Measurements from ENCODE around the gene CACNA1H.
"Not testable (repeated sequence)": the region's sequence is repeated elsewhere in the genome, so short reads cannot be mapped to it uniquely, and the experiment has no call there.

Gene CACNA1H

DNA sequence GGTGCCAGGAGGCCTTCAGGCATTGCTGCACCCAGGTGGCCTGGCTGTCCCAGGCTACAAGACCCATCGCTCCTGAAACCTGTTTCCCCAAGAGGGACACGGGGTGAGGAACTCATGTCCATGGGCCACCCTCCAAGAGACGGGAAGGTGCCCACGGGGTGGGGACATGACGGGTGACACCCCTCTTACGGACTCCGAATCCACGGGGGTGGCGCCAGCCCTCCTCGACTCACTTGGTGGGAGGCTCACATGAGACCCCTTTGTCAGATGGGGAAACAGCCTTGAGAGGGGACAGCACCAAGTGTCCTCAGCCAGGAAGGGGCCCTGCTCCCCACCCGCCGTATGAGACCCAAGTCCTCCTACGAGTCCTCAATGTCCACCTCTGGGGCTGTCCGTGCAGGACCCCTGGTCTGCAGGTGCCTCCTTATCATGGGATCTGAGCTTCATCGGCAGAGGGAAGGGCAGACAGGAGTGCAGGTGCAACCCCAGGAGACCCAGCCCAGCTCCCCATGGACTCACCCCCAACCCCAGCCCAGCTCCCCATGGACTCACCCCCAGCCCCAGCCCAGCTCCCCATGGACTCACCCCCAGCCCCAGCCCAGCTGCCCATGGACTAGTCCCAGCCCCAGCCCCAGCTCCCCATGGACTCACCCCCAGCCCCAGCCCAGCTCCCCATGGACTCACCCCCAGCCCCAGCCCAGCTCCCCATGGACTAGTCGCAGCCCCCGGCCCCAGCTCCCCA lies 77.7 kb downstream of the CACNA1H start:
- DNase-seq: not testable (repeated sequence)

DNA sequence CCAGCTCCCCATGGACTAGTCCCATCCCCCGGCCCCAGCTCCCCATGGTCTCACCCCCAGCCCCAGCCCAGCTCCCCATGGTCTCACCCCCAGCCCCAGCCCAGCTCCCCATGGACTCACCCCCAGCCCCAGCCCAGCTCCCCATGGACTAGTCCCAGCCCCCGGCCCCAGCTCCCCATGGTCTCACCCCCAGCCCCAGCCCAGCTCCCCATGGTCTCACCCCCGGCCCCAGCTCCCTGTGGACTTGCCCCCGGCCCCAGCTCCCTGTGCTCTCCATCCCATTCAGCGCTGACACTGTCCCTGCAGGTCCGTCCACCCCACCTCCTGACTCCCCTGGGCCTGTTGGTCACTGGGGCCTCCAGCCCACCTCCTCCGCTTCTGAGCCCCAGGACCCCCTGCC lies 78.4 kb downstream of the CACNA1H start:
- DNase-seq: not testable (repeated sequence)

DNA sequence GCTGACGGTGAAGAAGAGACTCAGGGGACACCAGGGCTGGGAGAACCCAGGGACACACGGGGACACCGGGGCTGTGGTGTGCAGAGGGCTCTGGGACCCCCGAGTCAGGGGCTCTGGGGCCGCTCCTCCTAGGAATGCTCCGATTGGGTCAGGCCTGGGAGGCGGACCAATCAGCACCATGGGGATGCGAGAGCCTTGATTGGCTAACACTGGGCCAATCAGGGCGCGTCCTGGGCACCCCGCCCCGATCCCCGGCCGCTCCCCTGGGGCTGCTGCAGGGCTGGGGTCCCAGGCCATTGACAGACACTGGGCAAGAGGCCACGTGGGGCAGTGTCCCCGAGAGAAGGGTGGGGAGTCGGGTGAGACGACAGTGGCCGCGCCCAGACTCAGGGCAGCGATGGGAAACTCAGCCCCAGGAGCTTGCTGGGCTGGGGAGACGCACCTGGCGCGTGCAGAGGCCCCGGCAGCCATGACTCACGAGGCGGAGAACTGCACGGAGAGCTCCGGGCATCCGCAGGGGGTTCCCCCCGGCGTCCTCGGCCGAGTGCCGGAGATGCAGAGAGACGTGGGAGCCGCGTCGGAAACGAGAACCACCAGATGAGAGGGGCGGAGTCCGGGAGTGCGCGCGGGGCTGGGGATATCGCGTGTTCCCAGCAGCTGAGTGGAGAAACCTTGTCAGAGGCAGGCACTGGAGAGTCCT lies 79.3 kb downstream of the CACNA1H start:
- DNase-seq: not testable (repeated sequence)

DNA sequence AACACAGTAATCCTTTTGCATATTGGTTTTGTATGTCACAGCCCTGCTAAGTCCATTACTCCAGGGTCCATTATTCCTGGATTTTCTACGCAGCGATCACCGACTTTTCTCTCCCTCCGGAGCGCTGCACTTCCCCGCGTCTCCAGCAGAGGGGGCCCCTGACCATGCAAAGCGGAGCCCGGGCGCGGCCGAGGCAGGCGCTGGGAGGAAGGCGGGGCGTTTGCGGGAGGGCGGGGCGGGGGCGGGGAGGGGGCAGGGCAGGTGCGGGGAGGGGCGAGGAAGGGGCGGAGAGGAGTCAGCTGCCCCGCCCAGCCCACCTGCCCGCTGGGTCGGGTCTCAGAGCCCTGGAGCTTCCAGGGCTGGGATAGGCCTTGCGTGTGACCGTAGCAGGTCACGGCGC lies 83.8 kb downstream of the CACNA1H start:
- not testable (repeated sequence) for DNase-seq

DNA sequence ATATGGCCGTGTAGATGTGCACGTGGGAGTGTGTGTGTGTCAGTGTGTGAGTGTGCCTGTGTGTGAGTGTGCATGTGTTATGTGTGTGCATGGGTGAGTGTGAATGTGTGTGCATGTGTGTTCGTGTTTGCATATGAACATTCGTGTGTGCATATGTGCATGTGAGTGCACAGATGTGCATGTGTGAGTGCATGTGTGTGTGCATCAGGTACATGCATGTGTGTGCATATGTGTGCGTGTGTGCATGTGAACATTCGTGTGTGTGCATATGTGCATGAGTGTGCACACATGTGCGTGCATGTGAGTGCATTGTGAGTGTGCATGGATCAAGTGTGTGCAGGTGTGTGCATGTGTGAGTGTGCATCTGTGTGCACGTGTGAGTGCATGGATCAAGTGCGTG lies 85.1 kb downstream of the CACNA1H start:
- no peak for DNase-seq

DNA sequence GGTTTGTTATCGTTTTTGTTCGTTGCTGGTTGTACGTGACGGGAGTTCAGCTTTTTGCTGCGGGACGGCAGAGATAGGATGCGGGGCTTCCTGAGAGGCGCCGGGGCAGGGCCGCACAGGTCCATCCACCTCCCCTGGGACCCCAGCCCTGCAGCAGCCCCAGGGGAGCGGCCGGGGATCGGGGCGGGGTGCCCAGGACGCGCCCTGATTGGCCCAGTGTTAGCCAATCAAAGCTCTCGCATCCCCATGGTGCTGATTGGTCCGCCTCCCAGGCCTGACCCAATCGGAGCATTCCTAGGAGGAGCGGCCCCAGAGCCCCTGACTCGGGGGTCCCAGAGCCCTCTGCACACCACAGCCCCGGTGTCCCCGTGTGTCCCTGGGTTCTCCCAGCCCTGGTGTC lies 86.0 kb downstream of the CACNA1H start:
- not testable (repeated sequence) for DNase-seq

DNA sequence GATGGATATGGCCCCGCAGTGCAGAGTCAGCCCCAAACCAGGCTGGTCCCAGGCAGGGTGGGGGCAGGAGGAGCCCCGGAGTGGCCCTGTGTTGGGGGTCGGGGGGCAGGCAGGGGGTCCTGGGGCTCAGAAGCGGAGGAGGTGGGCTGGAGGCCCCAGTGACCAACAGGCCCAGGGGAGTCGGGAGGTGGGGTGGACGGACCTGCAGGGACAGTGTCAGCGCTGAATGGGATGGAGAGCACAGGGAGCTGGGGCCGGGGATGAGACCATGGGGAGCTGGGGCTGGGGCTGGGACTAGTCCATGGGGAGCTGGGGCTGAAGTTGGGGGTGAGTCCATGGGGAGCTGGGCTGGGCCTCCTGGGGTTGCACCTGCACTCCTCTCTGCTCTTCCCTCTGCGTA lies 86.7 kb downstream of the CACNA1H start:
- DNase-seq: not testable (repeated sequence)

DNA sequence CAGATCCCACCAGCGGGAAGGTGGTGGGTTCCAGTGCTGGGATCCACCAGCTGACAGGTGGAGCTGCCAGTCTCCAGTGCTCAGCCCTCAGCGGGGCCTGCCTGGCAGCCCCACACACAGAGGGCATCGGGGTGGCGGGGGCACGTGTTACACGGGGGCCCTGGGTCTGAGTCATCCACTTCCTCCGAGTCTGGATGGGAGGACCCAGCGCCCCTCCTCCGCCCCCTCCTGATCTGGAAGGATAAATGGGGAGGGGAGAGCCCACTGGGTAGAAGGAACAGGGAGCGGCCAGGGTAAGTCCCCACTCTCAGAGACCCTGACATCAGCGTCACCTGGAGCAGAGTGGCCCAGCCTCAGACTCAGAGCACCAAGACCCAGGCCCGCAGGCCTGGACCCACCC lies 87.5 kb downstream of the CACNA1H start, which contains the start of gene TPSAB1:
TPSAB1 (plus strand) TSS at position 270 of the 400 bp plus-strand sequence. CDS start 234 bp downstream, outside the sequence.
- not testable (repeated sequence) for DNase-seq

DNA sequence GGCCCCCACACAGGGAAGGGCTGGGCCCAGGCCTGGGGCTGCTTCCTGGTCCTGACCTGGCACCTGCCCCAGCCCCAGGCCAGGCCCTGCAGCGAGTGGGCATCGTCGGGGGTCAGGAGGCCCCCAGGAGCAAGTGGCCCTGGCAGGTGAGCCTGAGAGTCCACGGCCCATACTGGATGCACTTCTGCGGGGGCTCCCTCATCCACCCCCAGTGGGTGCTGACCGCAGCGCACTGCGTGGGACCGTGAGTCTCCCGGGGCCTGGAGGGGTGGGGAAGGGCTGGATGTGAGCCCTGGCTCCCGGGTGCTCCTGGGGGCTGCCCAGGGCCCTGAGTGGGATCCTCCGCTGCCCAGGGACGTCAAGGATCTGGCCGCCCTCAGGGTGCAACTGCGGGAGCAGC lies 88.2 kb downstream of the CACNA1H start:
- not testable (repeated sequence) for DNase-seq

DNA sequence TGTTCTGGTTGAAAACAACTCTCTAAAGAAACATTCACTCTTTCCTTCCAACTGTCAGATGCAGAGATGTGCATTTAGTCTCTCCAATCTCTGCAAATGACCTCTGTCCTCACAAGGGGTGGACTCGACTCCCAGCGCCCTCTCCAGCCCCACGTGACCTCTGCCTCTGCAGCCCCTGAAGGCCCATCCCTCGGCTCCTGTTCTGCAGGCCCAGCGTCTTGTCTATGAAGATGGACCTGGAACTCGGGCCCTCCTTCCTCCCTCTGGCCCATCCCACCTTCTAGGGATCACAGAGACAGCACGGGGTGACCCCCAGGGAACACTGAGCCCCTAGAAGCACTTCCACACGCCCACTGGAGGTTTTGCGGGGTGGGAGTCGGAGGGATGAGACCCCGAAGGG lies 90.5 kb downstream of the CACNA1H start:
- DNase-seq: not testable (repeated sequence)

DNA sequence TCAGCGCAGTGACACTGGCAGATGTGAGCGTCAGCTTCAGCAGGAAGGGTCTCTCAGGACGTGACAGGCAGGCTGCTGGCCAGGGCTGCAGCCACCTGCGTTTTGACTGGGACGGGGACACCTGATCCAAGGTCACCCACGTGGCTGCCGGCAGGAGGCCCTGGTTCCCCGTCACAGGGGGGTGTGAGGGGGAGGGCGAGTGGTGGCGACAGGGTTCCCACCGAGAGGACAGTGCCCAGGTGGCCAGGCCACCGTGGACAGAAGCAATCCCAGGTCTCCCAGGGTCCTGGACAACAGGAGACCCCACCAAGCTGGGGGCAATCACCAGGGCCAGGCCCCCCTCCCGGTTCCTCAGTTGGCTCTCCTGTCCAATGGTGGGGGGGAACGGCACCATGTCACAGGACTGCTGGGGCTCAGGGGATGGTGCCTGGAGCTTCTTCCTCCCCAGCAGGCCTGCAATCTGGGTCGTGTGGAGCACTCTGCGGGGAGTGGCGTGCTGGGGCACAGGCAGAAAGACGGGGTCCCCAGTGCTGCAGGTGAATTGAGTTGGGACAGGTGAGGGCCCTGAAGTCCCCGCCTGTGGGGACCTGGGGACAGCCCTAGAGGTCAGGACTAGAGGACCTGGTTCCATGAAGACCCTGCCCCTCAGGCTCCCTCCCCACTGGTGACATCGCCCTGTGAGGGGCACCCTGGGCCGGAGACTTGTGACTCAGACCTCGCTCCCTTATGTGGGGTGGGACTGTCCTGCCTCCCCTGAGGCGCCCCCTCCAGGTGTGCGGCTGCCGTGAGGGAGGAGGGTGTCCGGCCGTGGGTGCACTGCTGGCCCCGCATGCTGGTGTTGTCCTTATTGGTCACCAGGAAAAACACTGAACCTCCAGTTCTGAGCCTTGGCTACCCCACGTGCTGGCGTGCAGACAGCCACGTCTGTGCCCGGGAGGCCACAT lies 91.3 kb downstream of the CACNA1H start:
- DNase-seq: not testable (repeated sequence)

DNA sequence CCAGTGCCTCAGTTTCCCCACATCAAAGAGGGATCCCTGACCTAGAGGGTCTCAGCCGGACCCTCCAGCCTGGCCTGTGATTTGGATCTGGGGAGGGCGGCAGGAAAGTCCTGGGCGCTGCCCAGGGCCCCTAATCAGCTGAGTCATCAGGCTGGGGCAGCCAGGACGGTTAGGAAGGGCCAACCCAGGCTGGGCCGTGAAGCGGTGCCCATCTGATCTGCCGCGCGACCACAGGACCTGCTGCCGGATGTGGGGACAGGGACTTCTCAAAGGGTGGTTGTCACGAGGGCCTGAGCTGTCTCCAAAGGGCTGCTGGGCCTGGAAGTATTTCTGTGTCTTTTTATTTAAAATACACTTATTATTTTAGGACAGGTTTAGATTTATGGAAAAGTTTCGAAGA lies 92.0 kb downstream of the CACNA1H start:
- no peak for DNase-seq

DNA sequence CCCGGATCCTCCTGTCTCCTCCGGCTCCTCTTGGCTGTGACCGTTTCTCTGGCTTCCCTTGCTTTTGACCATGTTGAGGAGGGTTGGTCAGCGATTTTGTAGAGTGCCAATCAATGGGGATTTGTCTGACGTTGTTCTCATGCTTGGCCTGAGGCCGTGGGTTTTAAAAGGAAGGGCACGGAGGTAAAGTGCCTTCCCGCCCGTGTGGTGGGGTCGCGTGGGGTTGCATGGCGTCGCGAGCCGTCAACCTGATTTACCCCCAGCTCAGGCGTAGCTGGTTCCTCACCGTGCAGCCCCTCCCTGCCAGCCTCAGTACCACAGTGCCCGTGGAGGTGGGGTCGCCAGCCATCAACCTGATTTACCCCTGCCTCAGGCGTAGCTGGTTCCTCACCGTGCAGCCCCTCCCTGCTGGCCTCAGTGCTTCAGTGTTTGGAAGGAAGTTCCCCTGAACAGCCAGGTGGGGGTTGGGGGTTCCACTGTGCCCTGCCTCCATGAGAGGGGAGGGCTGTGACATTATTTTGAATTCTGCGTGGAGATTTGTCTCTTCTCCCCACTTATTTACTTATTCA lies 92.6 kb downstream of the CACNA1H start:
- DNase-seq: no peak

DNA sequence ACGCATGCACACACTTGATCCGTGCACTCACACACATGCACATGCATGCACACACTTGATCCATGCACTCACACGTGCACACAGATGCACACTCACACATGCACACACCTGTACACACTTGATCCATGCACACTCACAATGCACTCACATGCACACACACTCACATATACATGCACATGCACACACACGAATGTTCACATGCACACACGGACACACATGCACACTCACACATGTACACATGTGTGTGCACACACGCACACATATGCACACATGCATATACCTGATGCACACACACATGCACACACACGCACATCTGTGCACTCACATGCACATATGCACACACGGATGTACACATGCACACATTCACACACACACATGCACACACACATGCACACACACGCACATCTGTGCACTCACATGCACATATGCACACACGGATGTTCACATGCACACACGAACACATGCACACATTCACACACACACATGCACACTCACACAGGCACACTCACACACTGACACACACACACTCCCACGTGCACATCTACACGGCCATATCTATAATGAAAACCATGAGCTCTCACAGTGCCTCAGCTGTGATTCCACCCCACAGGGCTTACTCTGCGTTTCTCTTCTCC lies 95.1 kb downstream of the CACNA1H start:
- DNase-seq: not testable (repeated sequence)

DNA sequence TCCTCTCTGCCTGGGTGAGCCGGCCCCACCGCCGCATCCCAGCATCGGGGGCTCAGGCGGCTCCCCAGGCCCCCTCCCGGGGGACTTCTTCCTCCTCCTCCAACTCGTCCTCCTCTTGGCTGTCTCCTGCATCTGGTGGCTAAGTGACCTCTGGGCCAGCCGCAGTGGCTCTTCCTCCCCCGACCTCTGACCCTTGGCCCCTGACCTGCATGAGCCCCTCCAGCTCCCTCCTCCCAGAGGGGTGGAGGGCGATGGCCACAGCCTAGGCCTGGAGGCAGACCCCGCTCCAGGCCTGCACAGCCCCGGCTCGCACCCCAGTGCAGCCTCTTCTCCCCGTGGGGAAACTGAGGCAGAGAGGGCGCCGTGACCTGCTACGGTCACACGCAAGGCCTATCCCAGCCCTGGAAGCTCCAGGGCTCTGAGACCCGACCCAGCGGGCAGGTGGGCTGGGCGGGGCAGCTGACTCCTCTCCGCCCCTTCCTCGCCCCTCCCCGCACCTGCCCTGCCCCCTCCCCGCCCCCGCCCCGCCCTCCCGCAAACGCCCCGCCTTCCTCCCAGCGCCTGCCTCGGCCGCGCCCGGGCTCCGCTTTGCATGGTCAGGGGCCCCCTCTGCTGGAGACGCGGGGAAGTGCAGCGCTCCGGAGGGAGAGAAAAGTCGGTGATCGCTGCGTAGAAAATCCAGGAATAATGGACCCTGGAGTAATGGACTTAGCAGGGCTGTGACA lies 96.3 kb downstream of the CACNA1H start:
- not testable (repeated sequence) for DNase-seq

DNA sequence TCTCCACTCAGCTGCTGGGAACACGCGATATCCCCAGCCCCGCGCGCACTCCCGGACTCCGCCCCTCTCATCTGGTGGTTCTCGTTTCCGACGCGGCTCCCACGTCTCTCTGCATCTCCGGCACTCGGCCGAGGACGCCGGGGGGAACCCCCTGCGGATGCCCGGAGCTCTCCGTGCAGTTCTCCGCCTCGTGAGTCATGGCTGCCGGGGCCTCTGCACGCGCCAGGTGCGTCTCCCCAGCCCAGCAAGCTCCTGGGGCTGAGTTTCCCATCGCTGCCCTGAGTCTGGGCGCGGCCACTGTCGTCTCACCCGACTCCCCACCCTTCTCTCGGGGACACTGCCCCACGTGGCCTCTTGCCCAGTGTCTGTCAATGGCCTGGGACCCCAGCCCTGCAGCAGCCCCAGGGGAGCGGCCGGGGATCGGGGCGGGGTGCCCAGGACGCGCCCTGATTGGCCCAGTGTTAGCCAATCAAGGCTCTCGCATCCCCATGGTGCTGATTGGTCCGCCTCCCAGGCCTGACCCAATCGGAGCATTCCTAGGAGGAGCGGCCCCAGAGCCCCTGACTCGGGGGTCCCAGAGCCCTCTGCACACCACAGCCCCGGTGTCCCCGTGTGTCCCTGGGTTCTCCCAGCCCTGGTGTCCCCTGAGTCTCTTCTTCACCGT lies 100.9 kb downstream of the CACNA1H start:
- not testable (repeated sequence) for DNase-seq

DNA sequence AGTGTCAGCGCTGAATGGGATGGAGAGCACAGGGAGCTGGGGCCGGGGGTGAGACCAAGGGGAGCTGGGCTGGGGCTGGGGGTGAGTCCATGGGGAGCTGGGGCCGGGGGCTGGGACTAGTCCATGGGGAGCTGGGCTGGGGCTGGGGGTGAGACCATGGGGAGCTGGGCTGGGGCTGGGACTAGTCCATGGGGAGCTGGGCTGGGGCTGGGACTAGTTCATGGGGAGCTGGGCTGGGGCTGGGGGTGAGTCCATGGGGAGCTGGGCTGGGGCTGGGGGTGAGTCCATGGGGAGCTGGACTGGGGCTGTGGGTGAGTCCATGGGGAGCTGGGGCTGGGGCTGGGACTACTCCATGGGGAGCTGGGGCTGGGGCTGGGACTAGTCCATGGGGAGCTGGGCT lies 101.9 kb downstream of the CACNA1H start:
- not testable (repeated sequence) for DNase-seq

DNA sequence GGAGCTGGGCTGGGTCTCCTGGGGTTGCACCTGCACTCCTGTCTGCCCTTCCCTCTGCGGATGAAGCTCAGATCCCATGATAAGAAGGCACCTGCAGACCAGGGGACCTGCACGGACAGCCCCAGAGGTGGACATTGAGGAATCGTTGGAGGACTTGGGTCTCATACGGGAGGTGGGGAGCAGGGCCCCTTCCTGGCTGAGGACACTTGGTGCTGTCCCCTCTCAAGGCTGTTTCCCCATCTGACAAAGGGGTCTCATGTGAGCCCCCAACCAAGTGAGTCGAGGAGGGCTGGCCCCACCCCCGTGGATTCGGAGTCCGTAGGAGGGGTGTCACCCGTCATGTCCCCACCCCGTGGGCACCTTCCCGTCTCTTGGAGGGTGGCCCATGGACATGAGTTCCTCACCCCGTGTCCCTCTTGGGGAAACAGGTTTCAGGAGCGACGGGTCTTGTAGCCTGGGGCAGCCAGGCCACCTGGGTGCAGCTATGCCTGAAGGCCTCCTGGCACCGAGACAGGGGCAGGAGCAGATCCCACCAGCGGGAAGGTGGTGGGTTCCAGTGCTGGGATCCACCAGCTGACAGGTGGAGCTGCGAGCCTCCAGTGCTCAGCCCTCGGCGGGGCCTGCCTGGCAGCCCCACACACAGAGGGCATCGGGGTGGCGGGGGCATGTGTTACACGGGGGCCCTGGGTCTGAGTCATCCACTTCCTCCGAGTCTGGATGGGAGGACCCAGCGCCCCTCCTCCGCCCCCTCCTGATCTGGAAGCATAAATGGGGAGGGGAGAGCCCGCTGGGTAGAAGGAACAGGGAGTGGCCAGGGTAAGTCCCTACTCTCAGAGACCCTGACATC lies 102.6 kb downstream of the CACNA1H start, which contains the start of gene TPSD1:
TPSD1 (plus strand) TSS at position 794 of the 847 bp plus-strand sequence. CDS start 212 bp downstream, outside the sequence.
- not testable (repeated sequence) for DNase-seq

DNA sequence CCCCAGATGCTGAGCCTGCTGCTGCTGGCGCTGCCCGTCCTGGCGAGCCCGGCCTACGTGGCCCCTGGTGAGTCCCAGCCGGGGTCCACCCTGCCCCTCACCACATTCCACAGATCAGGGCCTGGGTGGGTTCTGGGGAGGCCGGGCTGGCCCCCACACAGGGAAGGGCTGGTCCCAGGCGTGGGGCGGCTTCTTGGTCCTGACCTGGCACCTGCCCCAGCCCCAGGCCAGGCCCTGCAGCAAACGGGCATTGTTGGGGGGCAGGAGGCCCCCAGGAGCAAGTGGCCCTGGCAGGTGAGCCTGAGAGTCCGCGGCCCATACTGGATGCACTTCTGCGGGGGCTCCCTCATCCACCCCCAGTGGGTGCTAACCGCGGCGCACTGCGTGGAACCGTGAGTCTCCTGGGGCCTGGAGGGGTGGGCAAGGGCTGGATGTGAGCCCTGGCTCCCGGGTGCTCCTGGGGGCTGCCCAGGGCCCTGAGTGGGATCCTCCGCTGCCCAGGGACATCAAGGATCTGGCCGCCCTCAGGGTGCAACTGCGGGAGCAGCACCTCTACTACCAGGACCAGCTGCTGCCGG lies 103.5 kb downstream of the CACNA1H start:
- DNase-seq: not testable (repeated sequence)
